Cardiac muscle cell (in vitro differentiated cells and primary cell): ENCODE data around the gene CMIP. TPM values are rescaled to one million over a fixed set of nuclear protein-coding genes. Genes with fewer than 3 reads are reported as not detected.
A peak's percentile ranks its signal among the peaks of the same experiment; 100 is the strongest.

Source experiments
- DNase-seq, 2 donors: peaks; one replicate each; pipeline versions ENCODE4 v3.0.0 to v3.0.0-alpha.2; 2010 to 2017; ENCODE audit warnings: low read depth in 1 of 2, low spot score in 1 of 2
- H3K27ac ChIP-seq: fragments of 200-600 bp; sonication (generic); 2 replicates; pipeline ENCODE4 v1.5.1; 2016
- H3K27me3 ChIP-seq: fragments of 200-600 bp; sonication (generic); 2 replicates; pipeline ENCODE4 v1.6.0; 2016; ENCODE audit warnings: control low read depth
- H3K36me3 ChIP-seq: fragments of 200-600 bp; sonication (generic); 2 replicates; pipeline ENCODE4 v1.5.1; 2016; ENCODE audit warnings: control low read depth
- H3K4me1 ChIP-seq: fragments of 200-600 bp; sonication (generic); 2 replicates; pipeline ENCODE4 v1.8.1; 2017; ENCODE audit warnings: low read depth, mild to moderate bottlenecking, mixed run types
- H3K4me3 ChIP-seq: fragments of 200-600 bp; sonication (generic); 2 replicates; pipeline ENCODE4 v1.5.1; 2016; ENCODE audit warnings: mild to moderate bottlenecking
- H3K9me3 ChIP-seq: fragments of 200-600 bp; sonication (generic); 2 replicates; pipeline ENCODE4 v1.5.1; 2017; ENCODE audit warnings: low read depth, mild to moderate bottlenecking, control low read depth
- polyA plus RNA-seq: library from polyadenylated mRNA; unstranded; fragments of >200 nt; fragmentation: Nextera tagmentation; extraction: Ambion mirVana; gene quantifications from 2 replicates; pipeline ENCODE4 v1.2.1, GENCODE V29; 2016
- total RNA-seq: library from RNA; depleted of rRNA; stranded (reverse); fragments of >200 nt; gene quantifications from 2 replicates; pipeline ENCODE4 v1.2.3, GENCODE V29; 2016
- TF ChIP-seq, protein P1 (sequence below): IDR thresholded peaks from 2 replicates; pipeline ENCODE4 v1.5.1; 2012; ENCODE audit warnings: low read depth, mild to moderate bottlenecking, low read length

Gene CMIP
- total and polyA plus RNA-seq, 2 experiments from 2014 or later = 1.8 to 22.2 TPM

DNA sequence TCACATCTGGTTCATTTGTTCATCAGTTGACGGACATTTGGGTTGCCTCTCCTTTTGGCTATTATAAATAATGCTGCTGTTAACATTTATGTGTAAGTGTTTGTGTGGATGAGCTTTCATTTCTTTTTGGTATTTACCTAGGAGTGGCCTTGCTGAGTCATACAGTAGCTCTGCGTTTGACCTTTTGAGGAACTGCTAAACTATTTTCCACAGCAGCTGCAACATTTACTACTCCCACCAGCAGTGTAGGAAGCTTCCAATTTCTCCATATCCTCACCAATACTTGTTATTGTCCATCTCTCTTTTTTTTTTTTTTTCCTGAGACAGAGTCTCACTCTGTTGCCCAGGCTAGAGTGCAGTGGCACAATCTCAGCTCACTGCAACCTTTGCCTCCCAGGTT is 313.8 kb downstream of the CMIP start:
- DNase-seq = peak in 1 of 2 donors; percentile 8
- Histone ChIP-seq H3K4me3 (no peak overlapping the region), H3K9me3 (no peaks in the 10 kb centered on the region), H3K36me3 (no peaks in the 10 kb centered on the region), H3K4me1 (no peaks in the 10 kb centered on the region), H3K27me3 (no peaks in the 10 kb centered on the region), H3K27ac (no peak overlapping the region)
- TF ChIP-seq, protein P1, sequence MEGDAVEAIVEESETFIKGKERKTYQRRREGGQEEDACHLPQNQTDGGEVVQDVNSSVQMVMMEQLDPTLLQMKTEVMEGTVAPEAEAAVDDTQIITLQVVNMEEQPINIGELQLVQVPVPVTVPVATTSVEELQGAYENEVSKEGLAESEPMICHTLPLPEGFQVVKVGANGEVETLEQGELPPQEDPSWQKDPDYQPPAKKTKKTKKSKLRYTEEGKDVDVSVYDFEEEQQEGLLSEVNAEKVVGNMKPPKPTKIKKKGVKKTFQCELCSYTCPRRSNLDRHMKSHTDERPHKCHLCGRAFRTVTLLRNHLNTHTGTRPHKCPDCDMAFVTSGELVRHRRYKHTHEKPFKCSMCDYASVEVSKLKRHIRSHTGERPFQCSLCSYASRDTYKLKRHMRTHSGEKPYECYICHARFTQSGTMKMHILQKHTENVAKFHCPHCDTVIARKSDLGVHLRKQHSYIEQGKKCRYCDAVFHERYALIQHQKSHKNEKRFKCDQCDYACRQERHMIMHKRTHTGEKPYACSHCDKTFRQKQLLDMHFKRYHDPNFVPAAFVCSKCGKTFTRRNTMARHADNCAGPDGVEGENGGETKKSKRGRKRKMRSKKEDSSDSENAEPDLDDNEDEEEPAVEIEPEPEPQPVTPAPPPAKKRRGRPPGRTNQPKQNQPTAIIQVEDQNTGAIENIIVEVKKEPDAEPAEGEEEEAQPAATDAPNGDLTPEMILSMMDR = no peak

Other genes with a start within 250 kb of the CMIP start
- gene BCO1, start 206.1 kb upstream of the CMIP start, total RNA-seq = not detected in 2 replicates
- not detected in 2 replicates for gene BCO1, start 206.1 kb upstream of the CMIP start, polyA plus RNA-seq
- 20.8 and 30.8 TPM in 2 replicates for gene GAN, start 129.8 kb upstream of the CMIP start, total RNA-seq
- gene GAN, start 129.8 kb upstream of the CMIP start, polyA plus RNA-seq = 2.7 and 5.5 TPM in 2 replicates